GM18499 (cell line): Measurements from ENCODE around the gene SRA1.

Source experiments
- ATAC-seq: cut with Tn5 transposase; IDR thresholded peaks from one replicate; pipeline ENCODE4 v1.9.1; 2021; ENCODE audit warnings: moderate number of reproducible peaks; ENCODE audit not compliant: insufficient read depth, unreplicated experiment

The SRA1 gene

GRCh38 chr5:140571105-140571504, 13.8 kb upstream of the SRA1 start:
- no peak for ATAC-seq

GRCh38 chr5:140570488-140570887, 13.2 kb upstream of the SRA1 start:
- no peak for ATAC-seq

- no peak for ATAC-seq
These were observed 12.8 kb upstream of the SRA1 start for GRCh38 chr5:140570058-140570457.

- no peak for ATAC-seq
These were observed 11.9 kb upstream of the SRA1 start for GRCh38 chr5:140569197-140569596.

- ATAC-seq: no peak
These were observed 11.3 kb upstream of the SRA1 start for GRCh38 chr5:140568443-140569063.

GRCh38 chr5:140567871-140568270, 10.6 kb upstream of the SRA1 start:
- no peak for ATAC-seq

GRCh38 chr5:140567136-140567818, 10.0 kb upstream of the SRA1 start:
- ATAC-seq: no peak

- no peak for ATAC-seq
These were observed 9.4 kb upstream of the SRA1 start for GRCh38 chr5:140566665-140567064.

GRCh38 chr5:140565780-140566095, 8.5 kb upstream of the SRA1 start:
- ATAC-seq: no peak

- ATAC-seq: no peak
These were observed 7.9 kb upstream of the SRA1 start for GRCh38 chr5:140565024-140565779.

- peak; percentile 81 for ATAC-seq
These were observed 7.1 kb upstream of the SRA1 start, which contains the start of the genes APBB3 and SLC35A4 for GRCh38 chr5:140564196-140565023. TSS of gene APBB3 (minus strand) at chr5:140564598. CDS start at chr5:140564245, 353 bp downstream. TSS of gene SLC35A4 (plus strand) at chr5:140564828. CDS start at chr5:140567170, 2,342 bp downstream.

GRCh38 chr5:140563596-140563995, 6.3 kb upstream of the SRA1 start:
- ATAC-seq: no peak

GRCh38 chr5:140561753-140562523, 4.7 kb upstream of the SRA1 start:
- no peak for ATAC-seq

GRCh38 chr5:140560227-140560626, 3.0 kb upstream of the SRA1 start:
- ATAC-seq: no peak

- ATAC-seq: no peak
These were observed 1.3 kb upstream of the SRA1 start for GRCh38 chr5:140558542-140558941.

- no peak for ATAC-seq
These were observed 692 bp upstream of the SRA1 start for GRCh38 chr5:140557965-140558364.

- ATAC-seq: no peak
These were observed 835 bp downstream of the SRA1 start for GRCh38 chr5:140556438-140556837.

- ATAC-seq: no peak
These were observed 1.4 kb downstream of the SRA1 start for GRCh38 chr5:140555747-140556312.

- ATAC-seq: no peak
These were observed 2.8 kb downstream of the SRA1 start for GRCh38 chr5:140554454-140554853.
